ENCODE results near the gene EYA4.

The EYA4 gene

DNA sequence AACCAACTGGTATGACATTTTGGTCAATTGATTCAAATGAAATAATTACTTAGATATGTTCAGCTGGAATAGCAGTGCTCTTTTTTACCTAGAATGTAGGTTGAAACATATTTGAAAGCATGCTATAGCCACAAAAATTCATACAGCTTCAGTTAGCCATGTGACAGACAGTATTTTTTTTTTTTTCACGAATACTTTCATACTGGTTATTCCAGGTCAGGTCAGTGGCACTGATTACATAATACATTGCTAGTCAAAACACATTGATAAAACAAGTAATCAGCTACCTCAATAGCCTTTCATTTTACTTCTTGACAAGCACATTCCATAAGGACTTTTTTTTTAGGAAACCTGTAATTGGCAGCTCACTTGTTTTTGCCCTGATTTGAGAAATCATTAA lies 222.6 kb downstream of the EYA4 start:
- no peak overlapping the region for H3K4me3 ChIP-seq (replicated peaks; ENCODE audit: low read depth, low read length)
- TF ChIP-seq, protein P1, sequence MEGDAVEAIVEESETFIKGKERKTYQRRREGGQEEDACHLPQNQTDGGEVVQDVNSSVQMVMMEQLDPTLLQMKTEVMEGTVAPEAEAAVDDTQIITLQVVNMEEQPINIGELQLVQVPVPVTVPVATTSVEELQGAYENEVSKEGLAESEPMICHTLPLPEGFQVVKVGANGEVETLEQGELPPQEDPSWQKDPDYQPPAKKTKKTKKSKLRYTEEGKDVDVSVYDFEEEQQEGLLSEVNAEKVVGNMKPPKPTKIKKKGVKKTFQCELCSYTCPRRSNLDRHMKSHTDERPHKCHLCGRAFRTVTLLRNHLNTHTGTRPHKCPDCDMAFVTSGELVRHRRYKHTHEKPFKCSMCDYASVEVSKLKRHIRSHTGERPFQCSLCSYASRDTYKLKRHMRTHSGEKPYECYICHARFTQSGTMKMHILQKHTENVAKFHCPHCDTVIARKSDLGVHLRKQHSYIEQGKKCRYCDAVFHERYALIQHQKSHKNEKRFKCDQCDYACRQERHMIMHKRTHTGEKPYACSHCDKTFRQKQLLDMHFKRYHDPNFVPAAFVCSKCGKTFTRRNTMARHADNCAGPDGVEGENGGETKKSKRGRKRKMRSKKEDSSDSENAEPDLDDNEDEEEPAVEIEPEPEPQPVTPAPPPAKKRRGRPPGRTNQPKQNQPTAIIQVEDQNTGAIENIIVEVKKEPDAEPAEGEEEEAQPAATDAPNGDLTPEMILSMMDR (IDR thresholded peaks at IDR 0.05; ENCODE audit: low read depth, low read length, missing control alignments), result no peak
- no peak for DNase-seq (ENCODE audit: extremely low read depth, low read depth)

GRCh38 chr6:133466680-133467079 lies 225.5 kb downstream of the EYA4 start:
- TF ChIP-seq, protein P1 (IDR thresholded peaks at IDR 0.05; ENCODE audit: low read depth, low read length, missing control alignments), result no peak
- H3K4me3 ChIP-seq (replicated peaks; ENCODE audit: low read depth, low read length), result no peak overlapping the region
- DNase-seq (ENCODE audit: extremely low read depth, low read depth), result no peak

GRCh38 chr6:133467231-133467981 lies 226.2 kb downstream of the EYA4 start:
- no peak for DNase-seq (ENCODE audit: extremely low read depth, low read depth)
- no peak overlapping the region for H3K4me3 ChIP-seq (replicated peaks; ENCODE audit: low read depth, low read length)
- TF ChIP-seq, protein P1 (IDR thresholded peaks at IDR 0.05; ENCODE audit: low read depth, low read length, missing control alignments), result no peak

GRCh38 chr6:133467982-133468380 lies 226.8 kb downstream of the EYA4 start:
- H3K4me3 ChIP-seq (replicated peaks; ENCODE audit: low read depth, low read length), result no peak overlapping the region
- TF ChIP-seq, protein P1 (IDR thresholded peaks at IDR 0.05; ENCODE audit: low read depth, low read length, missing control alignments), result no peak
- no peak for DNase-seq (ENCODE audit: extremely low read depth, low read depth)

DNA sequence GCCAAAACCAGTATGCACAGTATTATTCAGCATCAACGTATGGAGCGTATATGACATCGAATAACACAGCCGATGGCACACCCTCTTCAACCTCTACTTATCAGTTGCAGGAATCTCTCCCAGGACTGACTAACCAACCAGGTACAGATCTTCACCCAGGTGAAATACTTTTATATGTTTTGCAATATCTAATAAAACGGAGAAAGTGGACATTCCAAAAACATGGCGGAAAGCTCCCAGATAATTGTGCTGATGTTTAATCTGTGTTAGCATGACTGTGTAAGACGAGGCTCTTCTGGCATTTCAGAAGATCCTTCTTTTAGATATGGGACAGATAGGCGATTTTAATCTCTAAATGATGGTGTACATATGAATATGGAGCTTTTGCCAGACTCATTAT lies 227.4 kb downstream of the EYA4 start:
- TF ChIP-seq, protein P1 (IDR thresholded peaks at IDR 0.05; ENCODE audit: low read depth, low read length, missing control alignments), result no peak
- H3K4me3 ChIP-seq (replicated peaks; ENCODE audit: low read depth, low read length), result no peak overlapping the region
- no peak for DNase-seq (ENCODE audit: extremely low read depth, low read depth)

- no peak overlapping the region for H3K4me3 ChIP-seq (replicated peaks; ENCODE audit: low read depth, low read length)
- no peak for DNase-seq (ENCODE audit: extremely low read depth, low read depth)
- TF ChIP-seq, protein P1 (IDR thresholded peaks at IDR 0.05; ENCODE audit: low read depth, low read length, missing control alignments), result no peak
Measured at GRCh38 chr6:133474516-133474915, 233.4 kb downstream of the EYA4 start.

DNA sequence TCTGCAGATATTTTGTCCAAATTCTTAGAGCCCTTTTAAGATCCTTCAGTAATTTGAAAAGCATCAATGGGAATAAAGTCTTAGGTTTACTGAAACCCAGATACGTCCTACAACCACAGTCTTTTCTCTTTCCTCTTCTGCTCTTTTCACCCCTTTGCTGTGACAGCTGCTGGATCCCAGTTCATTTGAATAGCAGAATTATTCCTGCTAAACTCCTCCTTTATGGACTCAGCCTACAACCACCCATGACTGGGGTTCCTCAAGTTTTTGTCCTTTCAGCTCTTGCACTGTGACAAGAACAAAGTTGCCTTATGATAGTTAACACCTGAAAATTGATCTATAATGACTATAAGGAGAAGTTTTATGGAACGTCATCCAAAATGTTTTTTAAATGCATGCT lies 237.5 kb downstream of the EYA4 start:
- TF ChIP-seq, protein P1 (IDR thresholded peaks at IDR 0.05; ENCODE audit: low read depth, low read length, missing control alignments), result no peak
- H3K4me3 ChIP-seq (replicated peaks; ENCODE audit: low read depth, low read length), result no peak overlapping the region
- DNase-seq (ENCODE audit: extremely low read depth, low read depth), result no peak

Measured in HFF-Myc (cell line).